Epithelial cell of esophagus (primary cell): ENCODE results near the gene ICOS.
"Not testable (repeated sequence)": the region's sequence is repeated elsewhere in the genome, so short reads cannot be mapped to it uniquely, and the experiment has no call there.

Experiments
- DNase-seq: peaks from one replicate; pipeline ENCODE4 v3.0.0; 2010; ENCODE audit warnings: low read depth
- H3K4me3 ChIP-seq: 2 replicates; pipeline ENCODE4 v1.5.1; 2011; ENCODE audit warnings: mild to moderate bottlenecking, low read length, control low read depth
- TF ChIP-seq, protein P1 (sequence below): IDR thresholded peaks from 2 replicates; pipeline ENCODE4 v1.5.1; 2011; ENCODE audit warnings: low read depth, mild to moderate bottlenecking, low read length, control low read depth, inconsistent platforms; ENCODE audit not compliant: insufficient read depth; ENCODE audit errors: missing control alignments

ICOS gene

DNA sequence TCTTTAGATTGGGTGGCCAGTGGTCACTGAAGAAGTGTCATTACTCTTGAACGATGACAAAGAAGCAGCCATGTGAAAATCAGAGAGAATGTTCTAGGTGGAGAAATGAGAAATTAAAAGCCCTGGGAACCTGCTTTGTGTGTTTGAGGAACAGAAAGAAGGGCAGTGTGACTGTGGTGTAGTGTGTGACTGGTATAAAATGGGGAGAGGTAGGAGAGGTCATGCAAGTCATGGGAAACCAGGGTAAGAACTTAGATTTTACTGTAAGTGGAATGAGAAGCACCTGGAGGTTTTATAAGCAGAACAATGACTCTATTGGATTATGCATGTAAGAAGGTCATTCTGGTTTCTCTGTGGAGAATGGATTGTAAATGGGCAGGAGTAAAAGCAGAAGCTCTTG is 12.2 kb downstream of the ICOS start:
- TF ChIP-seq, protein P1, sequence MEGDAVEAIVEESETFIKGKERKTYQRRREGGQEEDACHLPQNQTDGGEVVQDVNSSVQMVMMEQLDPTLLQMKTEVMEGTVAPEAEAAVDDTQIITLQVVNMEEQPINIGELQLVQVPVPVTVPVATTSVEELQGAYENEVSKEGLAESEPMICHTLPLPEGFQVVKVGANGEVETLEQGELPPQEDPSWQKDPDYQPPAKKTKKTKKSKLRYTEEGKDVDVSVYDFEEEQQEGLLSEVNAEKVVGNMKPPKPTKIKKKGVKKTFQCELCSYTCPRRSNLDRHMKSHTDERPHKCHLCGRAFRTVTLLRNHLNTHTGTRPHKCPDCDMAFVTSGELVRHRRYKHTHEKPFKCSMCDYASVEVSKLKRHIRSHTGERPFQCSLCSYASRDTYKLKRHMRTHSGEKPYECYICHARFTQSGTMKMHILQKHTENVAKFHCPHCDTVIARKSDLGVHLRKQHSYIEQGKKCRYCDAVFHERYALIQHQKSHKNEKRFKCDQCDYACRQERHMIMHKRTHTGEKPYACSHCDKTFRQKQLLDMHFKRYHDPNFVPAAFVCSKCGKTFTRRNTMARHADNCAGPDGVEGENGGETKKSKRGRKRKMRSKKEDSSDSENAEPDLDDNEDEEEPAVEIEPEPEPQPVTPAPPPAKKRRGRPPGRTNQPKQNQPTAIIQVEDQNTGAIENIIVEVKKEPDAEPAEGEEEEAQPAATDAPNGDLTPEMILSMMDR: no peak
- H3K4me3 ChIP-seq: no peak overlapping the region
- no peak for DNase-seq

DNA sequence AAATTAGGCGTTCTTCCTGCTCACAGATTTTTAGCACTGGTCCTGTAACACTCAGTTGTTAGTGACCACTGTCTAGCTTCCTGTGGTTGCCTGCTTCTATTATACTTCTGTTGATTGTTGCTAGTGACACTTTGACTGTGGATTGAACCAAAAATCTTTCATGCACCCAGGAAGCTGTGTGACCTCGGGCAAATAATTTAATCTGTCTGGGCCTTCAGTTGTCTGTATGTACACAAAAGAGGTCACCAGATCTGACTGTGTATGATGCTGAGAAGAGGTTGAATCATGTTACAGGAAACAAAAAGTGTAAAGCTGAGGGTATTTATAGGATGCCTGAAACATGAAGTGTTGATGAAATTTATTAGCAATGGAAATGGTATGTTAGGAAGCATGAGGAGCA is 12.7 kb downstream of the ICOS start:
- no peak overlapping the region for H3K4me3 ChIP-seq
- TF ChIP-seq, protein P1: no peak
- DNase-seq: peak; percentile 72

DNA sequence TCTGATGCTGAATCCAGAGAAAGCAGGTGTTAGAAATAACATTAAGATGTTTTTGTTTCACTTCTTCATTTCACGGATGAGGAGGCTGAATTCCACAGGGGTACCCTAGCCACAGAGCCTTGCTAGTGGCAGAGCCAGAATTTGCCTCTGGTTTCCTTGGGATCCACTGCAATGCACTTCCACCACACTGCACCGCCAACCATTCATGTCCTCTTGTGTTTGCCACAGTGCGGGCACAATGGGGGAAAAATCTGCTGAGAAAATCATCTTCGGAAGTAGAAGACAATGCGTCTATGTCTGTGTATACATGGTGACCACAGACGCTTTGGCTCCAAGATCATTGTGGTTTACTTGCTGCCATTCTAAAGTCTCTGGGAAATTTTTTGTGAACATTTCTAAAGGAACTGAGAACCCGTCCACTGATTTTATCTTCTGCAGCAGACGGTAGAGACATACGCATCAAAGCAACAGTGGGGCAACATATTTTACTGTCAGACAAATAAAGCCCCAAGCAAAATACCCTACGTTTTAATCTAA is 14.9 kb downstream of the ICOS start:
- TF ChIP-seq, protein P1: no peak
- no peak for DNase-seq

DNA sequence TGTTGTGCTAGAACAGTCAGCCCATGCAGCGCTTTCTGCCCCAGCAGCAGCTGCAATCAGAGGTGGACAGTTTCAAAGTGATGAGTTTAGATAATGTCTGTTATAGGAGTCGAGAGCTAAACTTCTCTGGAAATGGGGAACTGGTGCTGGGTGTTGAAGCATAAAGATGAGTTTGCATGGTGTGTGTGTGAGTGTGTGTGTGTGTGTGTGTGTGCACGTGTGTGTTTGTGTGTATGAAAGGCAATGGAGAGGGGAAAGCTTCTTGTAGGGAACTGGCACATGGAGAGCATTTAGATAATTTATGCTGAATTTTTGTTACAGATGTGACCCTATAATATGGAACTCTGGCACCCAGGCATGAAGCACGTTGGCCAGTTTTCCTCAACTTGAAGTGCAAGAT is 22.7 kb downstream of the ICOS start:
- DNase-seq: no peak
- TF ChIP-seq, protein P1: no peak
- no peak overlapping the region for H3K4me3 ChIP-seq

More for the DNA sequence above, 14.9 kb downstream of the ICOS start:
- H3K4me3 ChIP-seq: no peak overlapping the region

DNA sequence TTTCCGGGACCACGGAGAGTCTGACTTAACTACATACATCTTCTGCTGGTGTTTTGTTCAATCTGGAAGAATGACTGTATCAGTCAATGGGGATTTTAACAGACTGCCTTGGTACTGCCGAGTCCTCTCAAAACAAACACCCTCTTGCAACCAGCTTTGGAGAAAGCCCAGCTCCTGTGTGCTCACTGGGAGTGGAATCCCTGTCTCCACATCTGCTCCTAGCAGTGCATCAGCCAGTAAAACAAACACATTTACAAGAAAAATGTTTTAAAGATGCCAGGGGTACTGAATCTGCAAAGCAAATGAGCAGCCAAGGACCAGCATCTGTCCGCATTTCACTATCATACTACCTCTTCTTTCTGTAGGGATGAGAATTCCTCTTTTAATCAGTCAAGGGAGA is 23.1 kb downstream of the ICOS start:
- no peak for DNase-seq
- H3K4me3 ChIP-seq: no peak overlapping the region

DNA sequence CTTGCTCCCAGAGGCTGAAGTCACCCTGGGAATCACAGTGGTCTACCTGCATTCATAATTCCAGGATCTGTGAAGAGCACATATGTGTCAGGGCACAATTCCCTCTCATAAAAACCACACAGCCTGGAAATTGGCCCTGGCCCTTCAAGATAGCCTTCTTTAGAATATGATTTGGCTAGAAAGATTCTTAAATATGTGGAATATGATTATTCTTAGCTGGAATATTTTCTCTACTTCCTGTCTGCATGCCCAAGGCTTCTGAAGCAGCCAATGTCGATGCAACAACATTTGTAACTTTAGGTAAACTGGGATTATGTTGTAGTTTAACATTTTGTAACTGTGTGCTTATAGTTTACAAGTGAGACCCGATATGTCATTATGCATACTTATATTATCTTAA is 24.2 kb downstream of the ICOS start:
- no peak for DNase-seq
- H3K4me3 ChIP-seq: no peak overlapping the region
- TF ChIP-seq, protein P1: no peak

More for the DNA sequence above, 23.1 kb downstream of the ICOS start:
- TF ChIP-seq, protein P1: no peak

DNA sequence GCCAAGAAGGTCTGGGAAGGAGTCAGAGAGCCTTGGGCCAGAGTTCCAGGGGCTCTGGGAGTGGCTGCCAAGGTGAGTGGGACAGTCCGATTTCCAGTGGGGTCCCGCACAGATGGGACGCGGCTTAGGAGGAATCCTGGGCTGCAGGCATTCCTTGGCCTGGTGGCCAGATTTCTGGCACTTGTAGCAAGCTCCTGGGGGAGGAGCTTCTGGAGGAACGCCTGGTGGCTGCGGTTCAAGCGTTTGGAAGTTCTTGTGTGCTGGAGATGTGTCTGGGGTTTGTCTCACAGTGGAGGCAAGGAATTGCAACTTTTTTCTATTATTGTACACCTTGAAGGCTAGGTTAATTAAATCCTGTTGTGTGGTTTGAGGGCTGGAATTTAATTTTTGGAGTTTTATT is 28.6 kb downstream of the ICOS start:
- H3K4me3 ChIP-seq, DNase-seq: not testable (repeated sequence)
